GM19328 (cell line): ENCODE results near the gene KRT37.
"Not testable (repeated sequence)": the region's sequence is repeated elsewhere in the genome, so short reads cannot be mapped to it uniquely, and the experiment has no call there.

Experiments
- ATAC-seq: cut with Tn5 transposase; IDR thresholded peaks from one replicate; pipeline ENCODE4 v1.9.1; 2021; ENCODE audit warnings: mild to moderate bottlenecking, moderate library complexity; ENCODE audit not compliant: unreplicated experiment

Gene KRT37

GRCh38 chr17:41407226-41407625 lies 17.2 kb downstream of the KRT37 start:
- ATAC-seq = no peak

GRCh38 chr17:41406205-41406604 lies 18.2 kb downstream of the KRT37 start:
- no peak for ATAC-seq

GRCh38 chr17:41404024-41404671 lies 20.2 kb downstream of the KRT37 start:
- ATAC-seq = no peak

GRCh38 chr17:41403404-41404023 lies 20.9 kb downstream of the KRT37 start:
- no peak for ATAC-seq

GRCh38 chr17:41402161-41402560 lies 22.2 kb downstream of the KRT37 start:
- no peak for ATAC-seq

- no peak for ATAC-seq
These were observed 27.3 kb downstream of the KRT37 start, which contains the start of gene KRT31 for GRCh38 chr17:41396996-41397660. Gene KRT31 (minus strand): TSS chr17:41397608. CDS start chr17:41397539, 69 bp downstream.

GRCh38 chr17:41396340-41396739 lies 28.0 kb downstream of the KRT37 start:
- no peak for ATAC-seq

GRCh38 chr17:41395611-41396010 lies 28.8 kb downstream of the KRT37 start:
- no peak for ATAC-seq

- not testable (repeated sequence) for ATAC-seq
These were observed 29.3 kb downstream of the KRT37 start for GRCh38 chr17:41395044-41395443.

- no peak for ATAC-seq
These were observed 30.0 kb downstream of the KRT37 start for GRCh38 chr17:41394254-41394996.

- no peak for ATAC-seq
These were observed 30.6 kb downstream of the KRT37 start for GRCh38 chr17:41393826-41394225.

GRCh38 chr17:41393294-41393693 lies 31.1 kb downstream of the KRT37 start:
- no peak for ATAC-seq

GRCh38 chr17:41392278-41392677 lies 32.1 kb downstream of the KRT37 start:
- ATAC-seq = no peak

GRCh38 chr17:41391535-41391934 lies 32.9 kb downstream of the KRT37 start:
- ATAC-seq = no peak

GRCh38 chr17:41390411-41390938 lies 33.9 kb downstream of the KRT37 start:
- no peak for ATAC-seq

- no peak for ATAC-seq
These were observed 36.7 kb downstream of the KRT37 start for GRCh38 chr17:41387670-41388069.

- ATAC-seq = no peak
These were observed 38.2 kb downstream of the KRT37 start for GRCh38 chr17:41386227-41386626.

GRCh38 chr17:41383690-41384089 lies 40.7 kb downstream of the KRT37 start:
- no peak for ATAC-seq

- no peak for ATAC-seq
These were observed 42.0 kb downstream of the KRT37 start for GRCh38 chr17:41382394-41382793.

- ATAC-seq = not testable (repeated sequence)
These were observed 42.4 kb downstream of the KRT37 start, which contains the start of gene KRT34 for GRCh38 chr17:41381943-41382342. Gene KRT34 (minus strand): TSS chr17:41382306. CDS start chr17:41382246, 60 bp downstream.

- ATAC-seq = not testable (repeated sequence)
These were observed 44.3 kb downstream of the KRT37 start for GRCh38 chr17:41380091-41380490.
